Right atrium auricular region (tissue), 2 donors: Measurements from ENCODE around the gene PI3. TPM values are rescaled to one million over a fixed set of nuclear protein-coding genes. Genes with fewer than 3 reads are reported as not detected.
"Not testable (repeated sequence)": the region's sequence is repeated elsewhere in the genome, so short reads cannot be mapped to it uniquely, and the experiment has no call there.

Source experiments
- DNase-seq: peaks from one replicate; pipeline ENCODE4 v3.0.0-alpha.2; 2019; ENCODE audit warnings: low spot score
- H3K27ac ChIP-seq, 2 donors: fragments of 200-600 bp; sonication (generic); 1 replicate in 1 of 2; 2 replicates in 1 of 2; pipeline ENCODE4 v1.5.1; 2016 to 2019
- H3K27me3 ChIP-seq, 2 donors: fragments of 200-600 bp; sonication (generic); one replicate each; pipeline versions ENCODE4 v1.5.1 to v1.6.0; 2017 to 2019
- H3K36me3 ChIP-seq: fragments of 200-600 bp; sonication (generic); one replicate; pipeline ENCODE4 v1.5.1; 2016
- H3K4me1 ChIP-seq, 2 donors: fragments of 200-600 bp; sonication (generic); one replicate each; pipeline versions ENCODE4 v1.5.1 to v1.6.0; 2017 to 2019
- H3K4me3 ChIP-seq, 2 donors: fragments of 200-600 bp; sonication (generic); 1 replicate in 1 of 2; 2 replicates in 1 of 2; pipeline ENCODE4 v1.5.1; 2017 to 2019; ENCODE audit warnings: mild to moderate bottlenecking in 1 of 2, moderate library complexity in 1 of 2
- H3K9me3 ChIP-seq, 2 donors: fragments of 200-600 bp; sonication (generic); one replicate each; pipeline ENCODE4 v1.5.1; 2019
- CTCF ChIP-seq, 2 donors: fragments of 200-600 bp; sonication (generic); IDR thresholded peaks; one replicate each; pipeline ENCODE4 v1.5.1; 2019; ENCODE audit warnings: antibody characterized with exemption in 2 of 2
- total RNA-seq, 2 donors: library from RNA; depleted of rRNA; stranded (reverse); fragments of >200 nt; gene quantifications; one replicate each; pipeline ENCODE4 v1.1.0, GENCODE V29; 2016

Gene PI3
- total RNA-seq, 2 donors from 2014 or later: not detected

DNA sequence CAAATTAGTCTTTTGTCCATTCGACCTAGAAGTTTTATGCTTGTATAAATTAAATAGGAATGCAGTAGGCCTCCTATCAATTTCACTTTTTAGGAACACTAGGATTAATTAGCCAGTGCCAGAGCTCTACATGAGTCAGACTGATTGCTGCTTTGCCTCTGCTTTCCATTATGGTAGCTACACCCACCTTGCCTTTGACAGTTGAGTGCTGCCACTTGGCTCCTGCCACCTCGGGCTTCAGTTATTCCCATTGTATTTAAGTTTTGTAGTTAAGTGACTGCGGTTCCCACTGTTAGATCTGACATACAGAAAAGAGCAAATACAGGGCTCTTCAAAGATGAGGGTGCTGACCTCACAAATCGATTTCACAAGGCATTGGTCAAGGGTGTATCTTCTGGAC is 33.9 kb upstream of the PI3 start:
- H3K27ac ChIP-seq: no peak overlapping the region
- no peaks in the 10 kb centered on the region for H3K9me3 ChIP-seq
- no peaks in the 10 kb centered on the region for H3K36me3 ChIP-seq
- no peaks in the 10 kb centered on the region for H3K4me1 ChIP-seq
- TF ChIP-seq CTCF (IDR thresholded peaks at IDR 0.05): no peak
- DNase-seq: no peak
- H3K4me3 ChIP-seq: no peak overlapping the region
- H3K27me3 ChIP-seq: no peaks in the 10 kb centered on the region

- no peak for DNase-seq
- no peak for TF ChIP-seq CTCF (IDR thresholded peaks at IDR 0.05)
- H3K9me3 ChIP-seq: no peaks in the 10 kb centered on the region
- no peaks in the 10 kb centered on the region for H3K27me3 ChIP-seq
- no peak overlapping the region for H3K4me3 ChIP-seq
- no peak overlapping the region for H3K27ac ChIP-seq
- no peaks in the 10 kb centered on the region for H3K4me1 ChIP-seq
- no peaks in the 10 kb centered on the region for H3K36me3 ChIP-seq
Measured at GRCh38 chr20:45149062-45149461, 25.6 kb upstream of the PI3 start.

GRCh38 chr20:45152405-45152804 is 22.3 kb upstream of the PI3 start:
- TF ChIP-seq CTCF (IDR thresholded peaks at IDR 0.05): no peak
- no peaks in the 10 kb centered on the region for H3K27me3 ChIP-seq
- DNase-seq: no peak

DNA sequence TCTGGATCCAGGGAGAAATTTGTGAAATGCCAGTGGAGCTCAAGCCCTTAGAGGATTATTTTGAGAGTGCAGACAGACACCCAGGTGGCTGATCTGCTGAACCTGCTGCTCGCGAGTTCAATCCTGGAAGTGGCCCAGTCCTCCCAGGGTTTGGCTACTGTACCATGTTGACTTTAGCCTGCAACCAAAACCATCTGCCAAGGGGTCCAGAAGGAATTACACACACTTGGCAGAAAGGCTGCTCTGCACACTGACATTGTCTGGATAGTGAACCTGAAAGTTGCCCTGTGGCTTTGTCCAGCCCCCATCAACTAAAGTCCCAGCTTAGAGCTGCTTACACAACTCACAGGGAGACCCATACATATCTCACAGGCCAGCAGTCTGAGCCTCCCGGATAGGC is 21.6 kb upstream of the PI3 start:
- Histone ChIP-seq H3K4me1 (no peaks in the 10 kb centered on the region), H3K36me3 (no peaks in the 10 kb centered on the region), H3K4me3 (no peak overlapping the region), H3K27ac (no peak overlapping the region), H3K27me3 (no peaks in the 10 kb centered on the region), H3K9me3 (peaks cover 0 to 5% of the 10 kb centered on the region in 2 donors)
- no peak for DNase-seq
- TF ChIP-seq CTCF (IDR thresholded peaks at IDR 0.05): no peak

More at GRCh38 chr20:45152405-45152804, 22.3 kb upstream of the PI3 start:
- Histone ChIP-seq H3K4me1 (no peaks in the 10 kb centered on the region), H3K9me3 (no peaks in the 10 kb centered on the region), H3K4me3 (no peak overlapping the region), H3K36me3 (no peaks in the 10 kb centered on the region), H3K27ac (no peak overlapping the region)

DNA sequence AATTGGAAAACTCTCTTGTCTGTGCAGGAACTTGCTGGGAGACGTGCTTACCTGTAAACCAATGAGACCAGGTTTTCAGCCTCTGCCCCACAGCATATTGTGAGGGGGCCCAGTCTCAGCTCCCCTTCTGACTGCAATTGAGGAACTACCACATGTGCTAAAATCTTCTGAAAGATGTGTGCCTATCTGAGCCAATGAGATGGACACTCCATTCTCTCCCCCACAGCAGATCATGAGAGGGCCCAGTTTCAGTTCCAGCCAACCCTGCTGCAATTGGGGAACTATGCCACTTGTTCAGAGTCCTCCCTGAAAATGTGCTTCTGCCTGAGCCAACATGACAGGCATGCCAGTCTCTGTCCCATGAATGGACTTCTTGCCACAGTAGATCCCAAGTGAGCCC is 20.9 kb upstream of the PI3 start:
- H3K4me1 ChIP-seq: no peaks in the 10 kb centered on the region
- no peak for TF ChIP-seq CTCF (IDR thresholded peaks at IDR 0.05)
- no peaks in the 10 kb centered on the region for H3K36me3 ChIP-seq
- DNase-seq: no peak
- no peaks in the 10 kb centered on the region for H3K27me3 ChIP-seq
- peaks cover 0 to 10% of the 10 kb centered on the region in 2 donors for H3K9me3 ChIP-seq
- H3K27ac ChIP-seq: no peak overlapping the region
- no peak overlapping the region for H3K4me3 ChIP-seq

- Histone ChIP-seq H3K9me3 (peaks cover 0 to 15% of the 10 kb centered on the region in 2 donors), H3K36me3 (no peaks in the 10 kb centered on the region), H3K4me1 (no peaks in the 10 kb centered on the region), H3K27me3 (no peaks in the 10 kb centered on the region), H3K4me3 (no peak overlapping the region), H3K27ac (no peak overlapping the region)
- no peak for DNase-seq
- no peak for TF ChIP-seq CTCF (IDR thresholded peaks at IDR 0.05)
Measured at GRCh38 chr20:45154183-45154582, 20.5 kb upstream of the PI3 start.

- H3K27ac ChIP-seq, H3K36me3 ChIP-seq, DNase-seq: not testable (repeated sequence)
Measured at GRCh38 chr20:45154794-45155193, 19.9 kb upstream of the PI3 start.

More at GRCh38 chr20:45154794-45155193, 19.9 kb upstream of the PI3 start:
- H3K4me3 ChIP-seq, H3K4me1 ChIP-seq, H3K27me3 ChIP-seq: not testable (repeated sequence)
- H3K9me3 ChIP-seq: peaks cover 0 to 18% of the 10 kb centered on the region in 2 donors
